Measurements from ENCODE around the gene AIF1.

DNA sequence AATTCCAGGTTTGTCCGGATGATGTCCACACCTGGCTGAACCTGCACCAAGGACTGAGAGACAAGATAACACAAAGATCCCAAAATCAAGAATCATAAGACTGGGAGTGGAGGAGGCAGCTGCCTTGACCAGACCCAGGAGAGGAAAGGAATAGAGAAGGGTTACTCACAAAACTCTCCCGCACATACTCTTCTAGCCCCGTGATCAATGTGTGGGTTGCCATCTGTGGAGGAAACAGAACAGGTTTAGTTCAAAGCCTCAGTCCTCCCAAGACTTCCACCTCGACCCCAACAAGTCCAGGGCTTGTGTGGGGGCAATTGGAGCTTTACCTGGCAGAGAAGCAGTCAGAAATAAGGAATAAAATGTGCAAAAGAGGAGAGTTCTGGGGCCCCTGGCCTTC lies 26.3 kb downstream of the AIF1 start:
- TF ChIP-seq POLR2A (IDR thresholded peaks at IDR 0.05) = no peak
- TF ChIP-seq, protein P1, sequence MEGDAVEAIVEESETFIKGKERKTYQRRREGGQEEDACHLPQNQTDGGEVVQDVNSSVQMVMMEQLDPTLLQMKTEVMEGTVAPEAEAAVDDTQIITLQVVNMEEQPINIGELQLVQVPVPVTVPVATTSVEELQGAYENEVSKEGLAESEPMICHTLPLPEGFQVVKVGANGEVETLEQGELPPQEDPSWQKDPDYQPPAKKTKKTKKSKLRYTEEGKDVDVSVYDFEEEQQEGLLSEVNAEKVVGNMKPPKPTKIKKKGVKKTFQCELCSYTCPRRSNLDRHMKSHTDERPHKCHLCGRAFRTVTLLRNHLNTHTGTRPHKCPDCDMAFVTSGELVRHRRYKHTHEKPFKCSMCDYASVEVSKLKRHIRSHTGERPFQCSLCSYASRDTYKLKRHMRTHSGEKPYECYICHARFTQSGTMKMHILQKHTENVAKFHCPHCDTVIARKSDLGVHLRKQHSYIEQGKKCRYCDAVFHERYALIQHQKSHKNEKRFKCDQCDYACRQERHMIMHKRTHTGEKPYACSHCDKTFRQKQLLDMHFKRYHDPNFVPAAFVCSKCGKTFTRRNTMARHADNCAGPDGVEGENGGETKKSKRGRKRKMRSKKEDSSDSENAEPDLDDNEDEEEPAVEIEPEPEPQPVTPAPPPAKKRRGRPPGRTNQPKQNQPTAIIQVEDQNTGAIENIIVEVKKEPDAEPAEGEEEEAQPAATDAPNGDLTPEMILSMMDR (IDR thresholded peaks at IDR 0.05 in 8 of 11, conservative IDR thresholded peaks at IDR 0.05 in 3 of 11) = no peak

All from spleen (tissue), 7 donors.